H9 (cell line): ENCODE results near the gene TAF3. TPM values are rescaled to one million over a fixed set of nuclear protein-coding genes. Genes with fewer than 3 reads are reported as not detected.

Experiments used
- DNase-seq: peaks from one replicate; pipeline ENCODE4 v3.0.0-alpha.2; 2017
- H2AFZ ChIP-seq: one replicate; pipeline ENCODE4 v1.6.1; 2013; ENCODE audit warnings: mild to moderate bottlenecking, low read length, control low read depth, moderate library complexity
- H2AK5ac ChIP-seq: 2 replicates; pipeline ENCODE4 v1.6.1; 2013; ENCODE audit warnings: low read length, control low read depth, mixed read lengths; ENCODE audit not compliant: insufficient read length
- H2BK120ac ChIP-seq: one replicate; pipeline ENCODE4 v1.6.1; 2013; ENCODE audit warnings: low read depth, mild to moderate bottlenecking, low read length, control low read depth, inconsistent platforms; ENCODE audit not compliant: poor library complexity, severe bottlenecking
- H2BK12ac ChIP-seq: 2 replicates; pipeline ENCODE4 v1.6.1; 2013; ENCODE audit warnings: low read length, control low read depth, mixed read lengths, low read depth; ENCODE audit not compliant: insufficient read length
- H2BK15ac ChIP-seq: 2 replicates; pipeline ENCODE4 v1.6.1; 2013; ENCODE audit warnings: low read depth, low read length, control low read depth
- H2BK20ac ChIP-seq: one replicate; pipeline ENCODE4 v1.6.1; 2013; ENCODE audit warnings: low read depth, mild to moderate bottlenecking, low read length, control low read depth, inconsistent platforms; ENCODE audit not compliant: poor library complexity, severe bottlenecking
- H2BK5ac ChIP-seq: 2 replicates; pipeline ENCODE4 v1.6.1; 2013; ENCODE audit warnings: low read length, control low read depth, mixed read lengths; ENCODE audit not compliant: insufficient read length
- H3K14ac ChIP-seq: 2 replicates; pipeline ENCODE4 v1.6.1; 2013; ENCODE audit warnings: low read length, control low read depth; ENCODE audit not compliant: insufficient read depth
- H3K18ac ChIP-seq: 2 replicates; pipeline ENCODE4 v1.6.1; 2013; ENCODE audit warnings: low read depth, mild to moderate bottlenecking, mixed read lengths, low read length, control low read depth; ENCODE audit not compliant: insufficient read length
- H3K23ac ChIP-seq: 2 replicates; pipeline ENCODE4 v1.6.1; 2013; ENCODE audit warnings: low read length, control low read depth, mixed read lengths, low read depth; ENCODE audit not compliant: insufficient read length
- H3K23me2 ChIP-seq: 2 replicates; pipeline ENCODE4 v1.6.1; 2013; ENCODE audit warnings: low read depth, mild to moderate bottlenecking, mixed read lengths, low read length, control low read depth; ENCODE audit not compliant: insufficient read length, poor library complexity, severe bottlenecking
- H3K27ac ChIP-seq: 2 replicates; pipeline ENCODE4 v1.5.1; 2013; ENCODE audit warnings: low read length, control low read depth, mixed read lengths, low read depth; ENCODE audit not compliant: insufficient read length
- H3K27me3 ChIP-seq: 2 replicates; pipeline ENCODE4 v1.6.1; 2013; ENCODE audit warnings: low read length, control low read depth, inconsistent platforms; ENCODE audit not compliant: insufficient read depth
- H3K4ac ChIP-seq: 2 replicates; pipeline ENCODE4 v1.6.1; 2013; ENCODE audit warnings: low read depth, mild to moderate bottlenecking, control low read depth, inconsistent platforms, low read length, moderate library complexity
- H3K4me1 ChIP-seq: 2 replicates; pipeline ENCODE4 v1.6.1; 2013; ENCODE audit warnings: low read length, control low read depth, inconsistent platforms; ENCODE audit not compliant: insufficient read depth
- H3K4me2 ChIP-seq: 2 replicates; pipeline ENCODE4 v1.6.1; 2013; ENCODE audit warnings: low read length, control low read depth, mixed read lengths; ENCODE audit not compliant: insufficient read length, insufficient read depth
- H3K56ac ChIP-seq: 2 replicates; pipeline ENCODE4 v1.6.1; 2013; ENCODE audit warnings: low read depth, mild to moderate bottlenecking, mixed read lengths, low read length, control low read depth; ENCODE audit not compliant: insufficient read length
- H3K79me1 ChIP-seq: 2 replicates; pipeline ENCODE4 v1.6.1; 2013; ENCODE audit warnings: low read depth, mild to moderate bottlenecking, moderate library complexity, low read length, control low read depth, inconsistent platforms; ENCODE audit not compliant: insufficient read depth, poor library complexity, severe bottlenecking
- H3K79me2 ChIP-seq: 2 replicates; pipeline ENCODE4 v1.6.1; 2013; ENCODE audit warnings: low read length, control low read depth, inconsistent platforms; ENCODE audit not compliant: insufficient read depth
- H3K9ac ChIP-seq: 2 replicates; pipeline ENCODE4 v1.6.1; 2013; ENCODE audit warnings: low read length, control low read depth, mixed read lengths; ENCODE audit not compliant: insufficient read length; ENCODE audit errors: extremely low read depth
- H3K9me3 ChIP-seq: one replicate; pipeline ENCODE4 v1.6.1; 2013; ENCODE audit warnings: low read depth, low read length, inconsistent platforms; ENCODE audit not compliant: control insufficient read depth
- H3T11ph ChIP-seq: one replicate; pipeline ENCODE4 v1.6.1; 2013; ENCODE audit warnings: mild to moderate bottlenecking, low read length, control low read depth, inconsistent platforms
- H4K20me1 ChIP-seq: one replicate; pipeline ENCODE4 v1.6.1; 2013; ENCODE audit not compliant: control insufficient read depth, insufficient read length, insufficient read depth
- H4K5ac ChIP-seq: 2 replicates; pipeline ENCODE4 v1.6.1; 2013; ENCODE audit warnings: low read depth, mild to moderate bottlenecking, mixed read lengths, low read length, control low read depth; ENCODE audit not compliant: insufficient read length
- H4K8ac ChIP-seq: replicated peaks from 2 replicates; pipeline ENCODE4 v1.6.1; 2013; ENCODE audit warnings: low read length, control low read depth, mixed read lengths, low read depth; ENCODE audit not compliant: insufficient read length
- H4K91ac ChIP-seq: 2 replicates; pipeline ENCODE4 v1.6.1; 2013; ENCODE audit warnings: low read depth, mild to moderate bottlenecking, moderate library complexity, mixed read lengths, low read length, control low read depth; ENCODE audit not compliant: insufficient read length
- H3K27ac Mint-ChIP-seq, 3 experiments: 2 replicates in 2 of 3; 3 replicates in 1 of 3; pipeline ENCODE4 v1.8.0; 2020 to 2021; ENCODE audit warnings: mixed read lengths in 3 of 3, mild to moderate bottlenecking in 1 of 3, moderate library complexity in 1 of 3
- H3K27me3 Mint-ChIP-seq: 2 replicates; pipeline ENCODE4 v1.8.0; 2021; ENCODE audit warnings: low read depth, mild to moderate bottlenecking, moderate library complexity, mixed read lengths
- H3K36me3 Mint-ChIP-seq, 3 experiments: 2 replicates in 2 of 3; 3 replicates in 1 of 3; pipeline ENCODE4 v1.8.0; 2020 to 2021; ENCODE audit warnings: low read depth in 3 of 3, mixed read lengths in 3 of 3; ENCODE audit not compliant: insufficient read depth in 1 of 3
- H3K4me1 Mint-ChIP-seq, 2 experiments: 2 replicates each; pipeline ENCODE4 v1.8.0; 2020; ENCODE audit warnings: mixed read lengths in 2 of 2
- H3K4me3 Mint-ChIP-seq, 2 experiments: 2 replicates in 1 of 2; 3 replicates in 1 of 2; pipeline ENCODE4 v1.8.0; 2020 to 2021; ENCODE audit warnings: mild to moderate bottlenecking in 2 of 2, mixed read lengths in 2 of 2, moderate library complexity in 1 of 2
- H3K9me3 Mint-ChIP-seq, 2 experiments: 2 replicates in 1 of 2; 3 replicates in 1 of 2; pipeline ENCODE4 v1.8.0; 2020; ENCODE audit warnings: mild to moderate bottlenecking in 2 of 2, mixed read lengths in 2 of 2, moderate library complexity in 1 of 2
- CTCF ChIP-seq: fragments of 200-600 bp; sonication (generic); conservative IDR thresholded peaks from 3 replicates; pipeline ENCODE4 v1.8.0; 2021; ENCODE audit warnings: antibody characterized with exemption, mild to moderate bottlenecking
- WGBS: extraction: QIAGEN DNeasy Blood & Tissue Kit; methylation state at CpG from one replicate; pipeline ENCODE4 v1.1.7; 2013; ENCODE audit warnings: missing lambda C conversion rate, low lambda C conversion rate, mixed read lengths; ENCODE audit not compliant: insufficient read length; ENCODE audit errors: extremely low coverage; 5-methylcytosine and 5-hydroxymethylcytosine counted together
- total RNA-seq: library from RNA; stranded (reverse); gene quantifications from 2 replicates; pipeline ENCODE4 v1.2.1, GENCODE V29; 2021

Gene TAF3
- total RNA-seq, 1 experiment from 2014 or later, result 10.2 TPM

- Histone ChIP-seq H2BK15ac (no peak overlapping the region), H3K27me3 (no peaks in the 10 kb centered on the region), H2BK12ac (no peak overlapping the region), H3K4me2 (no peak overlapping the region), H3T11ph (no peak overlapping the region), H4K5ac (no peak overlapping the region), H2BK20ac (no peak overlapping the region), H3K23ac (no peak overlapping the region), H2AK5ac (no peak overlapping the region), H3K4me1 (no peaks in the 10 kb centered on the region; the same call in 1 of the 2 replicates), H3K56ac (no peak overlapping the region), H3K18ac (no peak overlapping the region), H3K14ac (no peak overlapping the region), H3K4ac (no peak overlapping the region), H3K9me3 (no peaks in the 10 kb centered on the region), H4K91ac (no peak overlapping the region), H4K8ac (no peak overlapping the region), H2AFZ (no peak overlapping the region), H2BK120ac (no peak overlapping the region), H2BK5ac (no peak overlapping the region), H4K20me1 (no peaks in the 10 kb centered on the region), H3K23me2 (peaks cover 1% of the 10 kb centered on the region), H3K9ac (no peak overlapping the region), H3K27ac (no peak overlapping the region), H3K79me2 (no peaks in the 10 kb centered on the region), H3K79me1 (no peaks in the 10 kb centered on the region)
- DNase-seq, result no peak
- no CpG with 5 or more reads among the region's 3 CpGs for WGBS
- Mint-ChIP-seq H3K27me3 (no peaks in the 10 kb centered on the region), H3K9me3 (no peaks in the 10 kb centered on the region), H3K27ac (no peak overlapping the region), H3K4me3 (no peak overlapping the region), H3K4me1 (peaks cover 10 to 12% of the 10 kb centered on the region in 2 experiments), H3K36me3 (peaks cover 3 to 28% (median 23%) of the 10 kb centered on the region in 3 experiments; a peak in 6 of 7 replicates)
- TF ChIP-seq CTCF, result no peak
Measured at GRCh38 chr10:7824251-7824650, 5.9 kb downstream of the TAF3 start.
